ENCODE measurements around the gene ATG16L1.
"Not testable (repeated sequence)": the region's sequence is repeated elsewhere in the genome, so short reads cannot be mapped to it uniquely, and the experiment has no call there.

ATG16L1 gene

DNA sequence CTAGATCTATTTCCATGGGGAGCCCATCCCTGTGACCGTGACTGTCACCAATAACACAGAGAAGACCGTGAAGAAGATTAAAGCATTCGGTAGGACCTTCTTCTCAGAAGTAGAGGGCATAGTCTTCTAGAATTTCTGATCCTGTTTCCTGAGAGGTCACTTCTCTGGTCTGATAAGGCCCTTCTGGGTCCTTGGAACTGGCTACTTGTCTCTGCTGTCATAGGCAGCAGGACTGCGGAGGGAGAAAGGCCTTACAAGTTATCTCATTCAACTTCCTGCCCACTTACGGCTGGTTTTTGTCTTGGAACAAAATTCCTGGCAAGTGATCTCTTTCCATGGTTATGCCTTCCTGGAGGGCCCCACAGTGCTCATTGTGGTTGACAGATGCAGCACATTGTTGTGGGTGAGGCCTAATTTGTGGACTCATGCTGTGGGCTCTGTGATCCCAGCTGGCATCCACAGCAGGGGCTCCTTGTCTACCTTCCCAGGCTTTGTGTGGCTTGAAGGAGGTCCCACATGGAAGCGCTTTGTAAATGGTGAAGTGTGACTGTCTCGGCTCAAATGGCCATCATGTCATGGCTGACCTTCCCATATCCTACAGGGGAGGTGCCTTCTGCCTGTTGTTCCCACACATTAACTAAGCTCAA is 78.1 kb downstream of the ATG16L1 start:
- Histone ChIP-seq H2AFZ (ENCODE audit: low read length) (no peak overlapping the region), H3K79me2 (ENCODE audit: low read length) (no peaks in the 10 kb centered on the region), H3K27me3 (replicated peaks; ENCODE audit: insufficient read depth, low read length) (no peaks in the 10 kb centered on the region), H3F3A (ENCODE audit: insufficient read depth, low read length) (no peaks in the 10 kb centered on the region), H3K4me1 (ENCODE audit: low read length) (peaks cover 12% of the 10 kb centered on the region), H3K27ac (ENCODE audit: low read length) (no peak overlapping the region), H3K9ac (ENCODE audit: low read length) (no peak overlapping the region), H3K4me2 (ENCODE audit: low read depth, low read length) (no peak overlapping the region), H3K9me2 (replicated peaks; ENCODE audit: insufficient read depth, low read length) (no peaks in the 10 kb centered on the region), H3K36me3 (replicated peaks; ENCODE audit: insufficient read depth, low read length) (no peaks in the 10 kb centered on the region), H3K9me3 (replicated peaks; ENCODE audit: insufficient read depth, low read length) (no peaks in the 10 kb centered on the region), H4K20me1 (ENCODE audit: insufficient read depth, low read length) (no peaks in the 10 kb centered on the region), H3K4me3 (ENCODE audit: low read length) (no peak overlapping the region)
- TF ChIP-seq CTCF (IDR thresholded peaks at IDR 0.05; ENCODE audit: low read length), result no peak
- TF ChIP-seq EZH2 (optimal IDR thresholded peaks at IDR 0.05; ENCODE audit: low read depth, low read length), result no peak
- no peak for TF ChIP-seq EZH2phosphoT487 (IDR thresholded peaks at IDR 0.05; ENCODE audit: low read length)
- DNase-seq, result no peak

DNA sequence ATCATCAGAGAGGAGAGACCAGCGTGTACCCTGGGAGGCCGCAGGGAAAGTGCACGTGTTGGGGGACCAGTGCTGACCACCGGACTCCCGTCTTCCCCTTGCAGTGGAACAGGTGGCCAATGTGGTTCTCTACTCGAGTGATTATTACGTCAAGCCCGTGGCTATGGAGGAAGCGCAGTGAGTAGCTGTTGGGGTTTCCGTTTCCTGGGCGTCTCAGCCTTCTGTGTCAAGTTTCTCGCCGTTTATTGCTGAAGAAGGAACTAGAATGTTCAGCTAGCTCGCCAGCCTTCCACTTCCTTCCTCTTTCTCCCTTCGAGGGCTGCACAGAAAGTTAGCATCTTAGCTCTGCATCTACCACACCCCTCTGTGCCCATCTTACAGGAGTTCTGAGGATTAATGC is 80.1 kb downstream of the ATG16L1 start:
- peaks cover 12% of the 10 kb centered on the region for H3K4me1 ChIP-seq (ENCODE audit: low read length)
- peak overlapping the region; percentile 61 for H2AFZ ChIP-seq (ENCODE audit: low read length)
- no peak for TF ChIP-seq CTCF (IDR thresholded peaks at IDR 0.05; ENCODE audit: low read length)
- no peak for TF ChIP-seq EZH2phosphoT487 (IDR thresholded peaks at IDR 0.05; ENCODE audit: low read length)
- TF ChIP-seq EZH2 (optimal IDR thresholded peaks at IDR 0.05; ENCODE audit: low read depth, low read length), result no peak
- peak overlapping the region; percentile 33; the same call in 1 of the 2 replicates for H3K27ac ChIP-seq (ENCODE audit: low read length)
- no peak overlapping the region for H3K4me3 ChIP-seq (ENCODE audit: low read length)
- peak; percentile 51 for DNase-seq
- H3K4me2 ChIP-seq (ENCODE audit: low read depth, low read length), result peak overlapping the region; percentile 25; the same call in 1 of the 2 replicates
- no peaks in the 10 kb centered on the region for H3K27me3 ChIP-seq (replicated peaks; ENCODE audit: insufficient read depth, low read length)
- H4K20me1 ChIP-seq (ENCODE audit: insufficient read depth, low read length), result no peaks in the 10 kb centered on the region
- no peaks in the 10 kb centered on the region for H3F3A ChIP-seq (ENCODE audit: insufficient read depth, low read length)
- H3K9ac ChIP-seq (ENCODE audit: low read length), result no peak overlapping the region
- H3K9me3 ChIP-seq (replicated peaks; ENCODE audit: insufficient read depth, low read length), result no peaks in the 10 kb centered on the region
- no peaks in the 10 kb centered on the region for H3K36me3 ChIP-seq (replicated peaks; ENCODE audit: insufficient read depth, low read length)
- no peaks in the 10 kb centered on the region for H3K9me2 ChIP-seq (replicated peaks; ENCODE audit: insufficient read depth, low read length)
- H3K79me2 ChIP-seq (ENCODE audit: low read length), result no peaks in the 10 kb centered on the region

- Histone ChIP-seq H3K4me1 (ENCODE audit: low read length) (peaks cover 12% of the 10 kb centered on the region), H3K9ac (ENCODE audit: low read length) (no peak overlapping the region), H3K9me2 (replicated peaks; ENCODE audit: insufficient read depth, low read length) (no peaks in the 10 kb centered on the region), H3K36me3 (replicated peaks; ENCODE audit: insufficient read depth, low read length) (no peaks in the 10 kb centered on the region), H3K79me2 (ENCODE audit: low read length) (no peaks in the 10 kb centered on the region), H3K4me3 (ENCODE audit: low read length) (no peak overlapping the region), H3K4me2 (ENCODE audit: low read depth, low read length) (peak overlapping the region; percentile 25; the same call in 1 of the 2 replicates), H3K9me3 (replicated peaks; ENCODE audit: insufficient read depth, low read length) (no peaks in the 10 kb centered on the region), H3K27me3 (replicated peaks; ENCODE audit: insufficient read depth, low read length) (no peaks in the 10 kb centered on the region), H3F3A (ENCODE audit: insufficient read depth, low read length) (no peaks in the 10 kb centered on the region), H3K27ac (ENCODE audit: low read length) (peak overlapping the region; percentile 33; the same call in 1 of the 2 replicates), H4K20me1 (ENCODE audit: insufficient read depth, low read length) (no peaks in the 10 kb centered on the region), H2AFZ (ENCODE audit: low read length) (peak overlapping the region; percentile 61)
- DNase-seq, result no peak
- TF ChIP-seq EZH2phosphoT487 (IDR thresholded peaks at IDR 0.05; ENCODE audit: low read length), result no peak
Observed at GRCh38 chr2:233332125-233332524, 80.7 kb downstream of the ATG16L1 start.

DNA sequence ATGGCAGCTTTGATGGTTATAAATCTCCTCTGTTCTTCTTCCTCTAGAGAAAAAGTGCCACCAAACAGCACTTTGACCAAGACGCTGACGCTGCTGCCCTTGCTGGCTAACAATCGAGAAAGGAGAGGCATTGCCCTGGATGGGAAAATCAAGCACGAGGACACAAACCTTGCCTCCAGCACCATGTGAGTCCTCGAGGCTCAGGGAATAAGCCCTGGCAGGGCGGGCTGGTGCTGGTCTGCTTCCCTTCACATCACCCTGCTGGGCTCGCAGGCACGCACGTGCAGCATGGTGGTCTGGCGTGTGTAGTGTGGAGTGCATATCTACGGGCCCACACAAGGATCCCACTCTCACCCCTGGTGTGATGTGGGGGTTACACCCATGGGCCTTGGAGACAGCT is 83.4 kb downstream of the ATG16L1 start:
- H3K9ac ChIP-seq (ENCODE audit: low read length), result no peak overlapping the region
- H2AFZ ChIP-seq (ENCODE audit: low read length), result no peak overlapping the region
- H3K9me3 ChIP-seq (replicated peaks; ENCODE audit: insufficient read depth, low read length), result no peaks in the 10 kb centered on the region
- H3K36me3 ChIP-seq (replicated peaks; ENCODE audit: insufficient read depth, low read length), result no peaks in the 10 kb centered on the region
- no peak for DNase-seq
- no peak overlapping the region for H3K4me3 ChIP-seq (ENCODE audit: low read length)
- H3K79me2 ChIP-seq (ENCODE audit: low read length), result no peaks in the 10 kb centered on the region
- H3K9me2 ChIP-seq (replicated peaks; ENCODE audit: insufficient read depth, low read length), result no peaks in the 10 kb centered on the region
- H3K27ac ChIP-seq (ENCODE audit: low read length), result no peak overlapping the region
- H3F3A ChIP-seq (ENCODE audit: insufficient read depth, low read length), result no peaks in the 10 kb centered on the region
- TF ChIP-seq CTCF (IDR thresholded peaks at IDR 0.05; ENCODE audit: low read length), result no peak
- TF ChIP-seq EZH2 (optimal IDR thresholded peaks at IDR 0.05; ENCODE audit: low read depth, low read length), result no peak
- no peak for TF ChIP-seq EZH2phosphoT487 (IDR thresholded peaks at IDR 0.05; ENCODE audit: low read length)
- peaks cover 12% of the 10 kb centered on the region for H3K4me1 ChIP-seq (ENCODE audit: low read length)
- no peak overlapping the region for H3K4me2 ChIP-seq (ENCODE audit: low read depth, low read length)
- H3K27me3 ChIP-seq (replicated peaks; ENCODE audit: insufficient read depth, low read length), result no peaks in the 10 kb centered on the region
- H4K20me1 ChIP-seq (ENCODE audit: insufficient read depth, low read length), result no peaks in the 10 kb centered on the region

DNA sequence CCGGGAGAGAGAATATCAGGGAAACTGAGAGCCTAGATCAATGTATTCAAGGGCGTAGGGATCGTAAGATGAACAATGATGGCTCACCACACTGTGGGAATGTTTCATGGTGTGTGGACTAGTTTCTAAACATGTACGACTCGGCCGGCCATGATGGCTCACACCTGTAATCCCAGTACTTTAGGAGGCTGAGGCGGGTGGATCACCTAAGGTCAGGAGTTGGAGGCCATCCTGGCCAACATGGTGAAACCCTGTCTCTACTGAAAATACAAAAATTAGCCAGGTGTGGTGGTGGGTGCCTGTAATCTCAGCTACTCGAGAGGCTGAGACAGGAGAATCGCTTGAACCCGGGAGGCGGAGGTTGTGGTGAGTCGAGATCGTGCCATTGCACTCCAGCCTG is 84.6 kb downstream of the ATG16L1 start:
- H3K27me3 ChIP-seq (replicated peaks; ENCODE audit: insufficient read depth, low read length); H3K9ac ChIP-seq (ENCODE audit: low read length); H3K4me3 ChIP-seq (ENCODE audit: low read length); H4K20me1 ChIP-seq (ENCODE audit: insufficient read depth, low read length); H3K9me3 ChIP-seq (replicated peaks; ENCODE audit: insufficient read depth, low read length); H3K79me2 ChIP-seq (ENCODE audit: low read length); H3K27ac ChIP-seq (ENCODE audit: low read length); DNase-seq; H2AFZ ChIP-seq (ENCODE audit: low read length); H3K36me3 ChIP-seq (replicated peaks; ENCODE audit: insufficient read depth, low read length); H3K4me2 ChIP-seq (ENCODE audit: low read depth, low read length); H3K9me2 ChIP-seq (replicated peaks; ENCODE audit: insufficient read depth, low read length); H3F3A ChIP-seq (ENCODE audit: insufficient read depth, low read length): not testable (repeated sequence)
- H3K4me1 ChIP-seq (ENCODE audit: low read length), result peaks cover 11% of the 10 kb centered on the region

Measured in MM.1S (cell line).